Cardiac septum (tissue), 1 donor: ENCODE data around the gene C2orf72. TPM values are rescaled to one million over a fixed set of nuclear protein-coding genes. Genes with fewer than 3 reads are reported as not detected.
A peak's percentile ranks its signal among the peaks of the same experiment; 100 is the strongest.

Experiments used
- DNase-seq: peaks from one replicate; pipeline ENCODE4 v3.0.0-alpha.2; 2020; ENCODE audit warnings: low spot score
- intact Hi-C: fragments of 100-400 bp; cut with DNase I; formaldehyde crosslinking; loops from one replicate; pipeline ENCODE4 v1.14.0; 2022
- total RNA-seq: library from RNA; stranded (reverse); fragmentation: NEBNext Ultra II Directional; extraction: Animal tissue kit (Norgen Biotek cat#: 25700); gene quantifications from one replicate; pipeline ENCODE4 v1.2.1, GENCODE V29; 2021
- donor health status: DM: no; HTN: no; CAD: no.

The C2orf72 gene
- total RNA-seq, 1 donor from 2014 or later, result 0.08 TPM

DNA sequence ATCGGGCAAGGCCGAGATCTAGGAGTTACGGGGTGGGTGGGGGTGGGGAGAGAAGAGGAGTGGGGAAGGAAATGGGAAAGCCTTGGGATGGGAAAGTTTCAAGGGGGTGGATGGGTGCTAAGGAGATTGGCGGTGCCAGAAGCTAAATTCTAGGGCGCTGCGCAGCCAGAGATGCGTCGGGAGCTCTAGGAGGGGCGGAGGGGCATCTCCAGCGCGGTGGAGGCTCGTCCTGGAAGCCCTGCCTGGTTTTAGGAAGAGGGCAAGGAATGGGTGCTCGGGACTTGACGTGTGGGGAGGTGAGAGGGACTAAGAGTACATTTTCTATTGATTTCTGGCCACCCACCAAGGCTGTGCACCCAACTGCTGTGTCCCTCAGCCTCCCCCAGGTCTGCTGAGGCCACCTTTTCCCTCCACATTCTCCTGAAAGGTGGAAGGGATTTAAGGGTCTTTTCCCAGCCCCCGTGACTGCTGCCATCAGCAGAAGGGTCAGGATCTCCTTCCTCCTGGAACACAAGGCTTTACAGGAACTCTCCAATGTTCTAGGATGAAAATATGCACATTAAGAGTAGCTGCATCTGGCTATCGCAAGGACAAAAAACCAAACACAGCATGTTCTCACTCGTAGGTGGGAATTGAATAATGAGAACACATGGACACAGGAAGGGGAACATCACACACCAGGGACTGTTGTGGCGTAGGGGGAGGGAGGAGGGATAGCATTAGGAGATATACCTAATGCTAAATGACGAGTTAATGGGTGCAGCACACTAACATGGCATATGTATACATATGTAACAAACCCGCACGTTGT is 1.4 kb downstream of the C2orf72 start:
- DNase-seq, result no peak
- intact Hi-C loops, result no loop called here

DNA sequence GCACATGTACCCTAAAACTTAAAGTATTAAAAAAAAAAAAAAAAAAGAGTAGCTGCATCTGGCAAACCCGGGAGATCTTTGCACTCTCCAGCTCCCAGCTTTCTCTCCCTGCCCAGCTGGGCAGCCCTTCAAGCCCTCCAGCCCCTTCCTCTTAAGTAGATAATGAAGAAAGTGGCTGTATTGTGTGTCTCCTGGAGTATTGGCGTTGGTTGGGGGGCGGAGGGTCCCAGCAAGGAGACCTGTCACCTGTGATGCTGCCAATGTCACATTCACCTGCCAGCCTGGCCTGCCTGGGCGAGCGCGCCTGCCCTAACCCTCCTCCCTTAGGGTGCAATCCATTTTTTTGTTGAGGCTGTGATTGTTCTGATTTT is 2.0 kb downstream of the C2orf72 start:
- intact Hi-C loops, result no loop called here
- no peak for DNase-seq

DNA sequence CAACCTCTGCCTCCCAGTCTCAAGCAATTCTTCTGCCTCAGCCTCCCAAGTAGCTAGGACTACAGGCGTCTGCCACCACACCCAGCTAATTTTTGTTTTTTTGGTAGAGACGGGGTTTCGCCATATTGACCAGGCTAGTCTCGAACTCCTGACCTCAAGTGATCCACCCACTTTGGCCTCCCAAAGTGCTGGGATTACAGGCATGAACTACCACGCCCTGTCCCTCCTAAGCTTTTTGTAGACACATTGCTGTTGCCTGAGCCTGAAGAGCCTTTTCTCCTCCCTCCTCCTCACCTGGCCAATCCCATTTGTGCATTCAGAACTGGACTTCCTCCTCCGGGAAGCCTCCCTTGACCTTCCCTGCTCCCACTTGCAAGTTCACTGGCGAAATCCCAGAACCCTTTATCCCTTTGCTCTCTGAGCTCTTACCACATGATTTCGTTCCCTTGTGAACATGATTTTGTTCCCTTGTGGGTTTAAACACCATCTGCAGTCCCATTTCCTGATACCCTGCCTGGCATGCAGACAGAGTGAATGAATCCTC is 2.6 kb downstream of the C2orf72 start:
- intact Hi-C loops, result no loop called here
- DNase-seq, result no peak

DNA sequence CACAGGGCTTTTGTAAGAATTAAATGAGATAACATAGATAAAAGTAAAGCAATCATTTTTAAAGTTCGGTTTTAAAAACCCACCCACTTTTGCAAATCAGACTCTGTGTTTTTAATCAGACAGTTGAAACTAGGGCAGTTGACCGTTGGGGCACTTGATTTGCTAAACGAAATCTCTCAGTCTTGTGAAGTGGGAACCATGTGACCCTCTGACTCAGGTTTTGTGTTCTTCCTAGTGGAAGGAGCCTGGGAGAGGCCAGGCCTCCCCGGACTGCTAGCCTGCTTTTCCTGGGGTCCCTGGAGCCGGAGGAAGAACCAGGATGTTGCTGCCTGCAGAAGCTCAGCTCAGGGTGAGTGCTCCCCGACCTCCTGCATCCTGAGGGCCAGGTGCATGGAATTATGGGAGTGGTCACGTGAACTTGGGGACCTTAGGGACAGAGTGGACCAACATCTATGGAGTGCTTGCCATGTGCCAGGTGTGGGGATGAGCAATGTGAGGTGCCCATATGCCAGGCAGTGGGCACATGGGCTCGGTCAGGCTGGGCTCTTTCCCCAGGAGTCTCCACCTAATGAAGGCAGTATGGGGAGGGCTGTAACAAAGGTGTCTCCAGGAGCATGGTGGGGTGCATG is 3.9 kb downstream of the C2orf72 start:
- DNase-seq, result no peak
- intact Hi-C loops, result no loop called here

DNA sequence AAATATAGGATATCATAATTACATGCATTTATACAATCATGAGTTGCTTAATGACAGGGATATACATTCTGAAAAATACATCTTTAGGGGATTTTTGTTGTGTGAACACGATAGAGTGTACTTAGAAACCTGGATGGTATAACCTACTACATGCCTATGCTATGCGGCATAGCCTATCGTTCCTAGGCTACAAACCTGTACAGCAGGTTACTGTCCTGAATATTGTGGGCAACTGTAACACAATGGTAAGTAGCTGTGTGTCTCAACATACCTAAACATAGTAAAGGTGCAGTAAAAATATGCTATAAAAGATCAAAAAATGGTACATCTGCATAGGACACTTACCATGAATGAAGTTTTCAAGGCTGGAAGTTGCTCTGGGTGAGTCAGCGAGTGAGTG is 6.5 kb downstream of the C2orf72 start:
- intact Hi-C loops, result no loop called here
- DNase-seq, result no peak

DNA sequence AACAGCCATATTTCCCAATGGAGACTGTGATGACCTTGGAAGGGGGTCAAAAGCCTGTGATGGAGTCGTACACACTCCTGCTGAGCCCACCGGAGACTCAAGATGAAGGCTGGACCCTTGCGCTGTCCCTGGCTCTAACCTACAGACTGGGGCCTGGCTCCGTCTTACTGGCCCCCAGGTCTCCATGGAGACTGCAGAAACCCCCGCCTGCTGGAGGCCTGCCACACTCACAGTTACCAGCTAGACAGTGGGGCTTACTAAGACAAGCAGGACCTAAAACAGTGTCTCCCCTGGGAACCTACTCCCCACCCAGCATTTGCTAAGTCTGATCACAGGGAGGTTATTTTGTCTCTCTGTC is 9.6 kb downstream of the C2orf72 start:
- no peak for DNase-seq
- intact Hi-C loops, result no loop called here

DNA sequence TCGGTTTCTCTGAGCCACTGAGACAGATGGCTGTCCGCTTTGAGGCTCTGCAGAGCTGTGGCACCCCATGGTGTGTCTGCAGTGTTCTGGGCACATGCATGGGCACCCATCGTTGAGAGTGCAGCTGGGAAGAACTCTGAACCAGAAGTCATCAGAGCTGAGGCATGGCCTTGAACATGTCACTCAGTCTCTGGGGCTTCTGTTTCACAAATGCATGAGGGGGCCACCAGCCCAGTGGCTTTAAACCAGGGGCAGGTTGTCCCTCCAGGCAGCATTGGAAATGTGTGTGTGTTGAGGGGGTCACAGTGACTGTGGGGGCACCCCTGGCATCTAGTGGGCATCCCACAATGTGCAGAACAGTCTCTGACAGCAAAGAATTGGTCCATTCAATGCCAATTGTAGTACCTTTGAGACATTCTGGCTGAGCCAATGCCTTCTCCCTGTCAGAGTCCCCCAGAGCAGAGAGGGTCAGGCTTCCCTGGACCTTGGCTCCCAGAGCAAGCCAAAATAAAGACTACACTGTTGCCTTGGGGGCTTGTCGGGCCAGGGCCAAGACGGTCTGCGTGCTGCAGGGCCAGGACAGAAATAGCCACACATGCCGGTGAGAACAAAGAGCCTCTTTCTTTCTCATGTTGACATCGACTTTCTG is 10.1 kb downstream of the C2orf72 start:
- no peak for DNase-seq
- intact Hi-C loops, result no loop called here

DNA sequence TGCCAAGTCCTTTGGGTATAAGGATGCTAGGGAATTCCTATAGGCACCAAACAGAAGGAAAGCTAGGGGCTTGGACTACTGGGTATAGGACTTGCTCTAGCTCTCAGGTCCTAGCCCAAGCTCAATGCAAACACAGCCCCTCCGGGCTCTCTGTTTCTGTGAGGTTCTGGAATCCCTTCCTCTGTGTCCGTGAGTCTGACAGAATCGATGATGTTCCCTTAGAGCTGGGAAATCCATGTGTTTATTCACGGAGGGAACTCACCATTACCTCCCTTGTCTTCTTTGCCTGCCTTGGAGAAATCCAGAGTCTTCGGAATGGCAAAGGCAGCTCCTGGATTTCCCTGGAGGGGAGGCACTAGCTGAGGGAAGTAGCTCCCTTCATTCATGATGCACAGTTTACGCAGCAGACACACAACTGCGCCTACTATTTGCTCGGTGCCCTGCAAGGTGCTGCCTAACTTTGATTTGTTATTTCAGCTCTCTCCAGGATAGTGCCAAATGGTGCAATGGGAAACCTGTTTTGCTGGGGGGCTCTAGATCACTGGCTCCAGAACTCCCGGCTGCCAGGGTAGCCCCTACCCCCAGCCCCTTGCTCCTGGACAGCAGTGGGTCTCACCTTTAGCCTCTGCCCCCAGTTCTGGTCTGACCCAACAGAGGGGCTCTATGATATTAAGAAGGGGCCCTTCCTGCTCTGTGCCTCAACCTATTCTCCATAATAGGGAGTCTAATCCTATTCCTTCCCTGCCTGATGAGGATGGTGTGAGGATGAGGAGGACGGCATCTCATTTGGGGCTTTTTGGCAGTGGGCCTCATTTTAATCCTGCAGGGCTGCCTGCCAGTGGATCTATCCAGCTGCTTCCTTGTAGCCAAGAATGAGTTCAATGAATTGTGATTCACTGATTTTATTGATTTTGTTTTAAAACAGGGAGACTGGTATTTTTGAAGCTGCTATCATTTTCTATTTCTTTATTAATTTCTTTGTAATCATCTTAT is 10.9 kb downstream of the C2orf72 start:
- intact Hi-C loops, result no loop called here
- DNase-seq, result no peak

DNA sequence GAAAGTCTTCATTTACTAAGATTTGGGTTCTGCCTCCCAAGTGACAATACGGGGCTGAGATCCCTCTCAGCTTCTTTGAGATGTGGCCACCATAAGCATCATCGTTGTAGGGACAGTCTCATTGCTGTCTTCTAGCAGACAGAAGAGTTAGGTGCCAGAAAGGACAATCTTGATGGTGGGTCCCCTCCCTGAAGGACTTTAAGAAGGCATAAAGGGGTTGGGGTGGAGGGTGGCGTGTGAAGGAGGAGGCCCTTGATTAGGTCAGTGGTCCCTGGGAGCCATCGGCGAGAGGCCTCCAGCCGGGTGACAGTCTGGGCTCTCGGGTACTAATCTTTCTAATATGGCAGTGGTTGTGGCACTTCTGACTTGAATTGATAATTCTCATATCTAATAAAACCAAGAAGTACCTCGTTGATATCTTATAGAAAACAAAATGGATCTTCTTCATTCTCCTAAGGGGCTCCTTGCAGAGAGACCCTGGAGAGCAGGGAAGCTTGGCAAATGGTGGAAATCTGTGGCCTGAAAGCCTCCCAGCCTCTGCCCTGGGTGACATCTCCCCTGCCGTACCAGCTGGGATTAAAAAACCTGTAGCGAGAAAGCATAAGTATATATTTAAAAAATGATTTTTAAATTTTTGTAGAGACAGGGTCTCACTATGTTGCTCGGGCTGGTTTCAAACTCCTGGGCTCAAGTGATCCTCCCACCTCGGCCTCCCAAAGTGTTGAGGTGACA is 12.1 kb downstream of the C2orf72 start:
- intact Hi-C loops, result loop anchor here (5.0 to 10.0 kb wide), 2 partner anchors 227 to 735 kb away; partner anchors contain the start of genes COPS7B and PDE6D
- no peak for DNase-seq

DNA sequence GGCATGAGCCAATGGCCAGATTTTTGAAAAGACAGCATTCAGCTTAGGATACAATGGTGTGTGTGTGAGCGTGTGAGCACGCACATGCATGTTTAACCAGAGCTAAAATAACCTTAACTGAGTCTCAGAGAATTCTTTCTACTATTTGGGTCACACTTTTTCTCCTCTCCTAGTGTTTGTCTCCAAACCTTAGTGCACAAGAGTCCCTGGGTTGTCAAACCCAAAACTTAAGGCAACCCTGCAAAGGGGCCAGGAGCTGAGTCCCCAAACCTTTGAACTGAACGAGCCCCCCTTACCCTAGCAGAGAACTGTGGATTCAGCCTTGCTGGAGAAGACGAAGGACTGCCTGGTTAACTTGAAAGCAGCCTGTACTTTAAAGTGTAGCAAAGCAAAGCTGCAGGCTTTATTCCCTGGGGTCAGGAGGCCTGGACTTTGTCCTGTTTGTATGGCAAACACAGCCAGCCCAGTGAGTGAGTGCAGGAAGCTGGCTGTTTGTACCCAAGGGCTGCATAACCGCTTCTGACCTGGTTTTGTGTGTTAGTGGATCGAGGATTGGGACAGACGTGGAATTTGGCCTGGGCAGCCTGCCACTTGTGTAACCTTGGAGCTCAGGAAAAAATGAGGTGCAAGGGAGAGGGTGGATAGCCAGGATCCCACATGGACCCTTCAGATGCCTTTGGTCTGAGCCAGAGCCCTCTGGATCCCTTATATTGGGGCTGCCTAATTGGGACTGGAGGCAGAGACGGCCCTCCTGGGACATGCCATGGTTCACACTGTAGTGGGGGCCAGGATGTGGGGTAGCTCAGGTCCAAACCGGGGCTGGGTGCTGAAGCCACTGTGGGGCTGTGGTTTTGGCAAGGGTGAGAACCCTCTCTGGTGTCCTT is 12.9 kb downstream of the C2orf72 start:
- no peak for DNase-seq
- intact Hi-C loops, result loop anchor here (5.0 to 10.0 kb wide), 2 partner anchors 228 to 735 kb away; partner anchors contain the start of genes COPS7B and PDE6D

DNA sequence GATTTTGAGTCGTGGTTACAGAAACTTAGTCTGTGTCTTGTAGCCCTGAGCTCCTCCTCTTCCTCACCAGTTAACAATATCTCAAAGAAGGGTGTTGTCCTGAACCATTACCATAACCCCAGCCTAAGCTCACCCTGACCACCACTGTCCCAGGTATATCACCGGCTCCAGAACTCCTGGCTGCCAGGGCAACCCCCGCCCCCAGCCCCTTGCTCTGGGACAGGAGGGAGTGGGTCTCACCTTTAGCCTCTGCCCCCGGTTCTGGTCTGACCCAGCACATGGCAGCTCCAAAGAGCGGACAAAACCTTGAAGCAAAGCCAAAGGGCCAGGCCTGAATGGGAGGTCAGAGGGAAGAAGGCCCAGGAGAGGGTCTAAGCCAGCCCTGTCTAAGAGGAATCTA is 13.8 kb downstream of the C2orf72 start:
- DNase-seq, result no peak
- intact Hi-C loops, result loop anchor here (5.0 to 10.0 kb wide), 2 partner anchors 229 to 734 kb away; partner anchors contain the start of genes COPS7B and PDE6D

DNA sequence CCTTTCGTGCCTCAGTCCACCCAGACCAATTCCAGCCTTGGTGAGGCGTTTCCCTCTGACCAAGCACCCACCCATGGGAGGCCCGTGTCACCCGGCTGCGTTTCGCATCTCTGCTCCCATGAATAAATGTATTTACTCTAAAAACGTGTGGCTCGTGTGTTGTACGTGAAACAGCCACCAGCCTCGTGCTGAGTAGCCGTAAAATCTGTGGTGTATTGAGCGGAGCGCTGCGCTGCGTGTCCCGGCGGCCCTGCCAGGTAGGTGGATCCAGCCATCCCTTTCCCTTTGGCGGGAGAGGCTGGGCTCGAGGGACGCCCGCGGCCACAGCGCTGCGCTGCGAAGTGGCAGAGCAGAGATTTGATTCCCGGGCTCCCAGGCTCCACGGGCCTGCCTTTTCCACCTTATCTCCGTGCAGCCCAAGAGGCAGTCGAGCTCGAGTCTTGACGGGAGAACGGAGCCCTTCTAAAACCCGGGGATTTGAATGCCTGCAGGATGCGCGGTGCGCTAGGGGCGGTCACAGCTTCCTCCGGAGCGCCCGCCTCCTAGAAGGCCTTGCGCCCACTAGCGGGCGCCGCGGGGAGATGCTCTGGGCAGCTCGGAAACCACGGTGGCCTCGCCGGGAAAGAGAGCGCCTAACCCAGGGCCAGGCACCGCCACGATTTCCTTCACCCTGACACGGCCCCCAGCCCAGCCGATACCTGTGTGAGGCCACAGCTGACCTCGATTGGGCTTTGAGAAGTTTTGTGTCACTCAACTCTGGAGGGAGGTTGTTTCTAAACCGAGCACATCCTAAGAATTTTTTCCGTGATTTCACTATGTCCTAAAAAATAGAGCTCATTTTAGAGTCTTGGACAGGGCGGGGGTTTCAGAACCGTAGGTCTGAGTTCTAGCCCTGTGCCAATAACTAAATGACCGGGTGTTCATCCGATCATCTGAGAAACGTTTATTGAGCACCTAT is 15.4 kb downstream of the C2orf72 start:
- intact Hi-C loops, result loop anchor here (5.0 to 10.0 kb wide), 2 partner anchors 230 to 732 kb away; partner anchors contain the start of genes COPS7B and PDE6D
- peak; percentile 93 for DNase-seq

DNA sequence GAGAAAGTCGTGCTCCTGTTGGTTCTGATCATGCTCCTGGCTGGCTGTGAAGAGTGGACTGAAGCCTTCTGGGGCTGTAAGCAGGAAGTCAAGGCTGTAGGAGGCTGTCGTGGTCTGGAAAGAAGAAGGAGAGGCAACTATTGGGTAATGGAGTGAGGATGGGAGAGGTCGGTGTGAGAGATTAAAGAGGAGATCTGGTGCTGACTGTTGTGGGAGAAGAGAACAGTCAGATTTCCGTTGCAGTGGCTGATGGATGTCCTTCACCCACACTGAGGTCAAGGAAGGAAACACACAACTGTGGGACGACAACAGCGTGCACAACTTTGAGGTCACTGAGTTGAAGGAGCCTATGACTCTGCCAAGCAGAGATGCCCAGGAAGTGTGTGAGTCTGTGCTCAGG is 16.5 kb downstream of the C2orf72 start:
- DNase-seq, result no peak
- intact Hi-C loops, result loop anchor here (5.0 to 10.0 kb wide), 2 partner anchors 232 to 731 kb away; partner anchors contain the start of genes COPS7B and PDE6D

DNA sequence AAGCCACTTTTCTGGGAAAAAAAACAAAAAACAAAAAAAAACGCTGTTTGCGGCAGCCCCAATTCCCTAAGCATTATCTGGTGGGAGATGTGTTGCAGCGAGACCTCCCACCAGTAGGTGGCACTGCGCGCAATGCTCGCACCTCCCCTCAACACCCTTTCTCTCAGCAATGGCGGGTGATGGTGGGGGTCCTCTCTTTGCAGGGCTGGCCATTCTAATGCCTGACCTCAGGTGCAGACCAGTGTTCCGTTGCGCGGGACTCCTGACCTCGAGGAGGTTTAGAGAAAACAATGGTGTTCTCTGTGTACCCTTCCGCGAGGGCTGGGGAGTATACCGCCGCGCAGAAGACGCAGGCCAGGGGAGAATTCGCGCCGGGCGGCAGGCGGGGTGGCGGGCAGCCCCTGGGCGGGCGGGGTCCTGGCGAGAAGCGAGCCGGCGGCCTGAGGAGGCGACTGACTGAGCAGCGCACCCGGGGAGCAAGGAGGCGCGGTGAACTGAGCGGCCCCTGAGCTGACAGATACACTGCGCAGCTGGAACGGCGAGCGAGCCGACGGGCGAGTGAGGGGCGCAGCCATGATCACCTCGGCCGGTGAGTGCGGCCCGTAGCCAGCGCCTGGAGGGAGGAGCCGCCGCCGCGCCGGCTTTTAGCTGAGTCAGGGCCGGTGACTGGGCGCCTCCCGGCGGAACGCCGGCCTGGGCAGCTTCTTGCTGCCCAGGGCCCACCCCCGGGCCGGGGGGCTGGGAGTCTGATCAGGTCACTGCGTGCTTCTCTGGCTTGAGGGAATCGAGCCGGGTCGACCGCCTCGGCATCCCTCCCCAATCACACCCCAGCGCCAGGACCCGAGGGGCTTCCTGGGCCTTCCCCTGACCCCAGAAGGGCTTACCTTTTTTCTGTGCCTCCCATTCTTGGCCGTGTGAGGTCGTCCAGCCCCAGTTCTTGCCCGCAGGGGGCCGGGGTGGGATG is 19.4 kb downstream of the C2orf72 start, which contains the start of gene PSMD1:
Gene PSMD1 (plus strand): TSS at position 415 of the 964 bp plus-strand sequence. CDS start 159 bp downstream, at position 574.
- DNase-seq, result peak; percentile 96
- intact Hi-C loops, result loop anchor here (5.0 to 10.0 kb wide), 3 partner anchors 141 to 728 kb away; partner anchors contain the start of genes ARMC9, COPS7B and PDE6D

DNA sequence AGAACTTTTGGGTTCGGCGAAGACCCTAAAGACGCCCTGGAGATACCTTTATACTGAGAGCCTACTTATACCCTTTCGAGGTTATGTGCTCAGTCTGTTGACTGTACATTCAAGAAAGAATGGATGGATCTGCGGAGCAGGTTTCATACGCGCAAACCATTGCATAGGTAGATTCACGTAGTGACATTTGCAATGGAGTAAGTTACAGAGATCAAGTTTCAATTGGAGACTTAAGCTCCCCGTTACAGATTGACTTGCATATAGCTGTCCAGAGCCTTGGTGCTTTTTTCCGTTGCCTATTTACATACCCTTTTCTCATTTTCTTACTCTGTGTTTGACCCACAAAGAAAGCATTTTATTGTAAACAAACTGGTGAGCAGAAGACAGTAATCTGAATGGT is 20.3 kb downstream of the C2orf72 start:
- intact Hi-C loops, result loop anchor here (5.0 to 10.0 kb wide), 3 partner anchors 140 to 727 kb away; partner anchors contain the start of genes ARMC9, COPS7B and PDE6D
- no peak for DNase-seq
